ENCODE data around the gene COA5. TPM values are rescaled to one million over a fixed set of nuclear protein-coding genes. Genes with fewer than 3 reads are reported as not detected.
A peak's percentile ranks its signal among the peaks of the same experiment; 100 is the strongest.

COA5 gene
- total RNA-seq, 4 donors from 2014 or later, result 18.4 to 32.7 (median 27.2) TPM

GRCh38 chr2:98555696-98556095 lies 52.6 kb downstream of the COA5 start:
- no peak for DNase-seq
- Histone ChIP-seq H3K36me3 (peaks cover 0 to 29% (median 0%) of the 10 kb centered on the region in 3 donors), H3K4me3 (no peak overlapping the region), H3K27me3 (no peaks in the 10 kb centered on the region), H3K9me3 (no peaks in the 10 kb centered on the region), H3K4me1 (peaks cover 0 to 4% (median 0%) of the 10 kb centered on the region in 4 donors), H3K27ac (peak overlapping the region in 1 of 4 donors; percentile 49)
- TF ChIP-seq POLR2A (IDR thresholded peaks at IDR 0.05) (no peak), CTCF (IDR thresholded peaks at IDR 0.05) (no peak)

GRCh38 chr2:98554116-98554861 lies 54.0 kb downstream of the COA5 start:
- DNase-seq, result peak in 1 of 3 donors; percentile 43
- Histone ChIP-seq H3K9me3 (no peaks in the 10 kb centered on the region), H3K36me3 (peaks cover 0 to 29% (median 0%) of the 10 kb centered on the region in 3 donors), H3K4me3 (no peak overlapping the region), H3K27me3 (no peaks in the 10 kb centered on the region), H3K4me1 (peaks cover 0 to under 1% (median 0%) of the 10 kb centered on the region in 4 donors), H3K27ac (no peak overlapping the region)
- TF ChIP-seq POLR2A (IDR thresholded peaks at IDR 0.05), result no peak
- no peak for TF ChIP-seq CTCF (IDR thresholded peaks at IDR 0.05)

GRCh38 chr2:98552499-98553179 lies 55.7 kb downstream of the COA5 start:
- TF ChIP-seq CTCF (IDR thresholded peaks at IDR 0.05), result no peak
- TF ChIP-seq POLR2A (IDR thresholded peaks at IDR 0.05), result no peak
- no peaks in the 10 kb centered on the region for H3K27me3 ChIP-seq
- no peaks in the 10 kb centered on the region for H3K4me1 ChIP-seq
- no peak overlapping the region for H3K4me3 ChIP-seq
- H3K9me3 ChIP-seq, result no peaks in the 10 kb centered on the region
- DNase-seq, result no peak
- no peak overlapping the region for H3K27ac ChIP-seq
- peaks cover 0 to 35% (median 0%) of the 10 kb centered on the region in 3 donors for H3K36me3 ChIP-seq

- H3K36me3 ChIP-seq, result peaks cover 0 to 45% (median 0%) of the 10 kb centered on the region in 3 donors
- H3K4me1 ChIP-seq, result no peaks in the 10 kb centered on the region
- no peak for TF ChIP-seq CTCF (IDR thresholded peaks at IDR 0.05)
- TF ChIP-seq POLR2A (IDR thresholded peaks at IDR 0.05), result no peak
- H3K9me3 ChIP-seq, result no peaks in the 10 kb centered on the region
- no peaks in the 10 kb centered on the region for H3K27me3 ChIP-seq
- no peak overlapping the region for H3K27ac ChIP-seq
- no peak overlapping the region for H3K4me3 ChIP-seq
- DNase-seq, result no peak
Measured at GRCh38 chr2:98551316-98551715, 57.0 kb downstream of the COA5 start.

GRCh38 chr2:98550165-98550564 lies 58.1 kb downstream of the COA5 start:
- no peak overlapping the region for H3K4me3 ChIP-seq
- DNase-seq, result no peak
- H3K27ac ChIP-seq, result no peak overlapping the region
- TF ChIP-seq CTCF (IDR thresholded peaks at IDR 0.05) (no peak), POLR2A (IDR thresholded peaks at IDR 0.05) (no peak)
- H3K27me3 ChIP-seq, result no peaks in the 10 kb centered on the region
- peaks cover 0 to 51% (median 0%) of the 10 kb centered on the region in 3 donors for H3K36me3 ChIP-seq
- H3K4me1 ChIP-seq, result no peaks in the 10 kb centered on the region
- H3K9me3 ChIP-seq, result no peaks in the 10 kb centered on the region

Other genes with a start within 250 kb of the COA5 start
- 10 to 100 TPM; 15.6 to 78.4 (median 27.4) TPM for gene INPP4A, start 163.7 kb downstream of the COA5 start, total RNA-seq
- gene UNC50, start 77 bp upstream of the COA5 start, total RNA-seq, result 10 to 100 TPM; 31.1 to 51.7 (median 35.0) TPM
- gene MGAT4A, start 122.6 kb upstream of the COA5 start, total RNA-seq, result 100 to 1,000 TPM in 3 of 4 donors, 10 to 100 TPM in 1; 52.8 to 243 (median 175) TPM